ENCODE data around the gene SCLY.

- TF ChIP-seq ZNF671 (CRISPR knock-in tag; IDR thresholded peaks at IDR 0.05) (no peak), ATF1 (CRISPR knock-in tag; IDR thresholded peaks at IDR 0.05) (no peak)
- TF ChIP-seq, protein P1, sequence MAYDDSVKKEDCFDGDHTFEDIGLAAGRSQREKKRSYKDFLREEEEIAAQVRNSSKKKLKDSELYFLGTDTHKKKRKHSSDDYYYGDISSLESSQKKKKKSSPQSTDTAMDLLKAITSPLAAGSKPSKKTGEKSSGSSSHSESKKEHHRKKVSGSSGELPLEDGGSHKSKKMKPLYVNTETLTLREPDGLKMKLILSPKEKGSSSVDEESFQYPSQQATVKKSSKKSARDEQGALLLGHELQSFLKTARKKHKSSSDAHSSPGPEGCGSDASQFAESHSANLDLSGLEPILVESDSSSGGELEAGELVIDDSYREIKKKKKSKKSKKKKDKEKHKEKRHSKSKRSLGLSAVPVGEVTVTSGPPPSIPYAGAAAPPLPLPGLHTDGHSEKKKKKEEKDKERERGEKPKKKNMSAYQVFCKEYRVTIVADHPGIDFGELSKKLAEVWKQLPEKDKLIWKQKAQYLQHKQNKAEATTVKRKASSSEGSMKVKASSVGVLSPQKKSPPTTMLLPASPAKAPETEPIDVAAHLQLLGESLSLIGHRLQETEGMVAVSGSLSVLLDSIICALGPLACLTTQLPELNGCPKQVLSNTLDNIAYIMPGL (CRISPR knock-in tag; IDR thresholded peaks at IDR 0.05) = no peak
Observed at GRCh38 chr2:238100049-238100820, 39.4 kb downstream of the SCLY start, which contains the start of gene ESPNL.
